HepG2 (cell line): Measurements from ENCODE around the gene MUL1. TPM values are rescaled to one million over a fixed set of nuclear protein-coding genes. Genes with fewer than 3 reads are reported as not detected.
A peak's percentile ranks its signal among the peaks of the same experiment; 100 is the strongest.

Experiments used
- ATAC-seq: fragments of 200-7000 bp; cut with Tn5 transposase; 3 replicates; pipeline ENCODE4 v1.9.1; 2020; ENCODE audit warnings: mild to moderate bottlenecking, moderate library complexity
- BruUV-seq: library from RNA; stranded (reverse); fragments of 400-500 nt; replicated peaks from 2 replicates; lab custom pipeline; 2021; lab: Mats Ljungman, UMichigan
- CTCF ChIA-PET: fragments of 300-600 bp; formaldehyde crosslinking; extraction: SDS; loops from one replicate; lab custom pipeline; 2021; ENCODE audit warnings: low total read pairs, inconsistent platforms, low intra/inter-chr PET ratio; lab: Yijun Ruan, JAX
- POLR2A ChIA-PET: fragments of 350-600 bp; sonication (Branson Sonifier 250); formaldehyde crosslinking; loops from one replicate; lab custom pipeline; 2020; ENCODE audit warnings: antibody characterized with exemption, inconsistent platforms; lab: Yijun Ruan, JAX
- DNase-seq: peaks from one replicate; pipeline ENCODE4 v3.0.0-alpha.2; 2015; ENCODE audit warnings: low spot score
- FAIRE-seq: peaks from 3 replicates; lab custom pipeline; 2011; peaks lifted over from hg19 to GRCh38; lab: Jason Lieb, UNC
- H2AFZ ChIP-seq: one replicate; pipeline ENCODE4 v1.6.1; 2011; ENCODE audit warnings: low read length, inconsistent platforms
- H3K27ac ChIP-seq: fragments of 300-600 bp; 3 replicates; pipeline ENCODE4 v1.8.0; 2011; ENCODE audit warnings: mixed run types, mild to moderate bottlenecking, mixed read lengths, low read length, inconsistent platforms; ENCODE audit not compliant: insufficient read depth; ENCODE audit errors: extremely low read length
- H3K27me3 ChIP-seq, 2 experiments: fragments of 200-600 bp in 1 of 2; 2 replicates in 1 of 2; 3 replicates in 1 of 2; pipeline versions ENCODE4 v1.6.0 to v1.8.0; 2011; ENCODE audit warnings: low read length in 2 of 2, mild to moderate bottlenecking in 2 of 2, moderate library complexity in 2 of 2, inconsistent platforms in 1 of 2; ENCODE audit not compliant: insufficient read depth in 2 of 2, control insufficient read depth in 1 of 2
- H3K36me3 ChIP-seq, 2 experiments: fragments of 200-600 bp in 1 of 2; replicated peaks in 1 of 2; 2 replicates in 1 of 2; 3 replicates in 1 of 2; pipeline versions ENCODE4 v1.5.1 to v1.8.0; 2011; ENCODE audit warnings: low read length in 2 of 2, inconsistent platforms in 1 of 2; ENCODE audit not compliant: insufficient read depth in 2 of 2, control insufficient read depth in 1 of 2
- H3K4me1 ChIP-seq: 2 replicates; pipeline ENCODE4 v1.5.1; 2012; ENCODE audit warnings: low read length, inconsistent platforms; ENCODE audit not compliant: insufficient read depth
- H3K4me2 ChIP-seq: 2 replicates; pipeline ENCODE4 v1.6.0; 2011; ENCODE audit warnings: low read depth, low read length, inconsistent platforms
- H3K4me3 ChIP-seq, 3 experiments: fragments of 200-600 bp in 1 of 3; sonication (generic), shearing (Covaris generic) in 1 of 3; replicated peaks in 1 of 3; 2 replicates each; pipeline ENCODE4 v1.5.1; 2011 to 2016; ENCODE audit warnings: low read length in 3 of 3, inconsistent platforms in 2 of 3, low read depth in 2 of 3, mild to moderate bottlenecking in 2 of 3, control low read depth in 1 of 3, mixed read lengths in 1 of 3; ENCODE audit not compliant: insufficient read depth in 1 of 3
- H3K79me2 ChIP-seq: one replicate; pipeline ENCODE4 v1.6.1; 2011; ENCODE audit warnings: low read length, inconsistent platforms; ENCODE audit not compliant: insufficient read depth
- H3K9ac ChIP-seq: 2 replicates; pipeline ENCODE4 v1.6.0; 2011; ENCODE audit warnings: mild to moderate bottlenecking, low read depth, low read length, inconsistent platforms; ENCODE audit not compliant: insufficient read depth
- H3K9me3 ChIP-seq: 2 replicates; pipeline ENCODE4 v1.5.1; 2012; ENCODE audit warnings: mild to moderate bottlenecking, low read length
- H4K20me1 ChIP-seq: 2 replicates; pipeline ENCODE4 v1.6.0; 2011; ENCODE audit warnings: inconsistent platforms, mild to moderate bottlenecking, low read length, moderate library complexity; ENCODE audit not compliant: insufficient read depth
- ARID5B ChIP-seq: IDR thresholded peaks from 2 replicates; pipeline ENCODE4 v1.4.0; 2020; ENCODE audit warnings: mild to moderate bottlenecking, missing genetic modification reagents
- DNMT3B ChIP-seq: conservative IDR thresholded peaks from 2 replicates; pipeline ENCODE4 v1.6.1; 2016; ENCODE audit warnings: missing biosample characterization, control low read depth
- ELF4 ChIP-seq: sonication (generic); formaldehyde crosslinking; IDR thresholded peaks from 2 replicates; pipeline ENCODE4 v1.5.0; 2020; ENCODE audit warnings: missing genetic modification reagents, mild to moderate bottlenecking, moderate library complexity, borderline replicate concordance
- FOSL1 ChIP-seq: sonication (generic); formaldehyde crosslinking; IDR thresholded peaks from 2 replicates; pipeline ENCODE4 v1.9.0; 2021; ENCODE audit warnings: missing genetic modification reagents, borderline replicate concordance
- IKZF4 ChIP-seq: sonication (generic); formaldehyde crosslinking; IDR thresholded peaks from 2 replicates; pipeline ENCODE4 v1.5.1; 2020; ENCODE audit warnings: borderline replicate concordance, mild to moderate bottlenecking, low read depth, missing genetic modification reagents; ENCODE audit errors: not compliant biosample characterization
- MZF1 ChIP-seq: sonication (generic); formaldehyde crosslinking; IDR thresholded peaks from 2 replicates; pipeline ENCODE4 v1.8.1; 2023; ENCODE audit warnings: mild to moderate bottlenecking, missing genetic modification reagents, borderline replicate concordance
- TEAD2 ChIP-seq: sonication (generic); formaldehyde crosslinking; IDR thresholded peaks from 2 replicates; pipeline ENCODE4 v1.9.0; 2021; ENCODE audit warnings: missing genetic modification reagents
- ZIK1 ChIP-seq: sonication (generic); formaldehyde crosslinking; IDR thresholded peaks from 2 replicates; pipeline ENCODE4 v1.5.0; 2020; ENCODE audit warnings: mild to moderate bottlenecking, low read depth, missing genetic modification reagents, borderline replicate concordance
- ZNF12 ChIP-seq: sonication (generic); formaldehyde crosslinking; IDR thresholded peaks from 2 replicates; pipeline ENCODE4 v1.5.0; 2020; ENCODE audit warnings: missing genetic modification reagents
- ZNF343 ChIP-seq: sonication (generic); formaldehyde crosslinking; IDR thresholded peaks from 2 replicates; pipeline ENCODE4 v1.4.0; 2020; ENCODE audit warnings: mild to moderate bottlenecking, missing genetic modification reagents
- ZNF530 ChIP-seq: sonication (generic); formaldehyde crosslinking; IDR thresholded peaks from 2 replicates; pipeline ENCODE4 v1.5.0; 2020; ENCODE audit warnings: low read depth, mild to moderate bottlenecking, missing genetic modification reagents
- ZNF543 ChIP-seq: sonication (generic); formaldehyde crosslinking; IDR thresholded peaks from 2 replicates; pipeline ENCODE4 v1.4.0; 2020; ENCODE audit warnings: mild to moderate bottlenecking, missing genetic modification reagents
- ZNF550 ChIP-seq: sonication (generic); formaldehyde crosslinking; IDR thresholded peaks from 2 replicates; pipeline ENCODE4 v1.4.0; 2020; ENCODE audit warnings: mild to moderate bottlenecking, missing genetic modification reagents, borderline replicate concordance
- WGBS: methylation state at CpG from one replicate; pipeline ENCODE4 v1.1.6; 2017; ENCODE audit warnings: low lambda C conversion rate; 5-methylcytosine and 5-hydroxymethylcytosine counted together
- in situ Hi-C: cut with HindIII; loops from 2 replicates; pipeline ENCODE4 v1.10.0; 2017; ENCODE audit warnings: low pct_unique_long_range_greater_than_20kb; ENCODE audit not compliant: extremely low pct_ligation_motif_present
- intact Hi-C: fragments of 100-400 bp; cut with micrococcal nuclease; formaldehyde crosslinking; loops from one replicate; pipeline ENCODE4 v1.10.0; 2022; ENCODE audit not compliant: unreplicated experiment
- polyA plus RNA-seq, 8 experiments: library from polyadenylated mRNA; depleted of rRNA in 3 of 8; stranded (reverse) in 7 of 8; unstranded in 1 of 8; fragments of >200 nt; fragmentation: Illumina TruSeq in 4 of 8; extraction: Trizol in 4 of 8; gene quantifications; 2 replicates each; pipeline versions ENCODE4 v1.2.1 to v1.2.3, GENCODE V29; 2011 to 2016; ENCODE audit warnings: low read depth in 4 of 8, missing spikeins in 1 of 8, mixed read lengths in 1 of 8; ENCODE audit not compliant: insufficient read depth in 1 of 8
- total RNA-seq, 5 experiments: library from RNA; depleted of rRNA; stranded (reverse); fragments of >200 nt; fragmentation: Illumina TruSeq; extraction: Trizol; gene quantifications; 2 replicates each; pipeline ENCODE4 v1.2.3, GENCODE V29; 2016; ENCODE audit warnings: low read depth in 1 of 5

Gene MUL1
- total and polyA plus RNA-seq, 2 of the 13 experiments (the other 11 are each of a cell fraction or from before 2014, with no cell fraction given): 21.5 to 26.5 TPM

- Histone ChIP-seq H3K9me3 (no peaks in the 10 kb centered on the region), H3K4me1 (peaks cover 74% of the 10 kb centered on the region), H4K20me1 (no peaks in the 10 kb centered on the region), H3K27ac (no peak overlapping the region), H3K27me3 (peaks cover 0 to 10% of the 10 kb centered on the region in 2 experiments; a peak in 4 of 5 replicates), H3K79me2 (no peaks in the 10 kb centered on the region), H2AFZ (no peak overlapping the region), H3K9ac (no peak overlapping the region), H3K4me3 (no peak overlapping the region), H3K36me3 (no peaks in the 10 kb centered on the region), H3K4me2 (peak overlapping the region; percentile 14; the same call in 1 of the 2 replicates)
- ATAC-seq (no peak), DNase-seq (no peak), FAIRE-seq (no peak)
- BruUV-seq: no TSS peak
- no peak for TF ChIP-seq ZNF530 (CRISPR knock-in tag)
- TF ChIP-seq IKZF4 (CRISPR knock-in tag): no peak
- TF ChIP-seq ARID5B (CRISPR knock-in tag): no peak
- TF ChIP-seq ELF4 (CRISPR knock-in tag): no peak
- no peak for TF ChIP-seq ZNF343 (CRISPR knock-in tag)
- TF ChIP-seq MZF1: no peak
- no peak for TF ChIP-seq ZIK1 (CRISPR knock-in tag)
- no peak for TF ChIP-seq ZNF543 (CRISPR knock-in tag)
- no peak for TF ChIP-seq ZNF550
- TF ChIP-seq DNMT3B (CRISPR knock-in tag): no peak
- no peak for TF ChIP-seq ZNF12
- no peak for TF ChIP-seq FOSL1
- TF ChIP-seq TEAD2 (CRISPR knock-in tag): no peak
- intact Hi-C loops (loop anchor here (5.0 kb wide), 2 partner anchors 129 to 574 kb away; no protein-coding TSS in a partner anchor), in situ Hi-C loops (loop anchor here (5.0 to 10.0 kb wide), 3 partner anchors 56 to 269 kb away; no protein-coding TSS in a partner anchor)
- WGBS: 14% methylated on average over 2 of the region's 6 CpGs
- CTCF ChIA-PET: interaction anchor here (5.6 kb wide), 1 partner anchor 22 kb away, joined by 73 read pairs; no protein-coding TSS in a partner anchor
- POLR2A ChIA-PET: interaction anchor here (3.4 to 4.4 kb wide), 2 partner anchors 11 to 15 kb away, joined by 14 to 24 read pairs; no protein-coding TSS in a partner anchor
These were observed 16.8 kb downstream of the MUL1 start for GRCh38 chr1:20491178-20491577.
